Heart left ventricle (tissue), 13 donors: ENCODE results near the gene PCBD1.

Experiments used
- CTCF ChIP-seq, 12 donors: fragments of 200-600 bp; sonication (generic) in 4 of 12; IDR thresholded peaks; one replicate each; pipeline versions ENCODE4 v1.5.0 to v1.8.0; 2018 to 2022; ENCODE audit warnings: antibody characterized with exemption in 12 of 12, mild to moderate bottlenecking in 5 of 12
- POLR2A ChIP-seq, 2 donors: fragments of 450-650 bp; IDR thresholded peaks; one replicate each; pipeline ENCODE4 v1.6.1; 2017; ENCODE audit warnings: antibody characterized with exemption in 2 of 2, mild to moderate bottlenecking in 2 of 2, moderate library complexity in 2 of 2
- donor health status: ischemic (EF 13 %, LVEDD 7.1; RV severe dilation, severe dysfunction).
- donor health status: DM: no; HTN: yes; CAD: no.
- donor health status: DM: no; HTN: no; CAD: no.
- donor health status: ischemic (EF 25% LVEDD 6.9; RV normal size, moderate dysfunction).
- donor health status: ischemic (EF 25% LVEDD 5.7; RV mildly dilated, moderate dysfunction).
- donor health status: ischemic (EF 35%, LVEDD 5.7; RV mildly dilated, moderate dysfunction).
- donor health status: nonischemic (EF 11% LVEDD 7.7; RV severe dilation, severe dysfunction).
- donor health status: DM: yes; HTN: yes; CAD: no.
- donor health status: PGD.
- donor health status: ischemic (EF 29% LVEDD 5.4; RV normal size, mild dysfunction).
- donor health status: nonischemic (EF 23%, LVEDD 6.1; RV moderate dilation, normal function).

- TF ChIP-seq CTCF (IDR thresholded peaks at IDR 0.05) (peak in 1 of 12 donors; percentile 4), POLR2A (IDR thresholded peaks at IDR 0.05) (peak in 1 of 2 donors; percentile 55)
Measured at GRCh38 chr10:70887804-70888800, at the start of gene PCBD1.
